Measurements from ENCODE around the gene TRNT1.

TRNT1 gene

GRCh38 chr3:3126477-3127431 is at the start of gene TRNT1:
TSS of gene TRNT1 (plus strand) at chr3:3126940. CDS start at chr3:3129041, 2,101 bp downstream.
- peak; percentile 49 for DNase-seq

- no peak for DNase-seq
These were observed 46.4 kb upstream of the TRNT1 start for GRCh38 chr3:3080309-3080708.

- DNase-seq = no peak
These were observed 45.1 kb upstream of the TRNT1 start for GRCh38 chr3:3081381-3082233.

GRCh38 chr3:3082234-3082924 is 44.4 kb upstream of the TRNT1 start:
- no peak for DNase-seq

GRCh38 chr3:3084890-3085289 is 41.9 kb upstream of the TRNT1 start:
- no peak for DNase-seq

- no peak for DNase-seq
These were observed 41.0 kb upstream of the TRNT1 start for GRCh38 chr3:3085782-3086181.

GRCh38 chr3:3086239-3086638 is 40.5 kb upstream of the TRNT1 start:
- no peak for DNase-seq

GRCh38 chr3:3087279-3087678 is 39.5 kb upstream of the TRNT1 start:
- no peak for DNase-seq

- DNase-seq = no peak
These were observed 38.8 kb upstream of the TRNT1 start for GRCh38 chr3:3087716-3088465.

- DNase-seq = no peak
These were observed 37.7 kb upstream of the TRNT1 start for GRCh38 chr3:3089017-3089416.

GRCh38 chr3:3097958-3098357 is 28.8 kb upstream of the TRNT1 start:
- DNase-seq = no peak

- DNase-seq = no peak
These were observed 24.9 kb upstream of the TRNT1 start for GRCh38 chr3:3101660-3102458.

GRCh38 chr3:3102751-3103150 is 24.0 kb upstream of the TRNT1 start:
- no peak for DNase-seq

- DNase-seq = no peak
These were observed 21.5 kb upstream of the TRNT1 start for GRCh38 chr3:3105246-3105645.

- DNase-seq = no peak
These were observed 20.9 kb upstream of the TRNT1 start for GRCh38 chr3:3105815-3106214.

GRCh38 chr3:3107181-3107580 is 19.6 kb upstream of the TRNT1 start:
- DNase-seq = no peak

- no peak for DNase-seq
These were observed 18.9 kb upstream of the TRNT1 start for GRCh38 chr3:3107858-3108257.

GRCh38 chr3:3109407-3110298 is 17.1 kb upstream of the TRNT1 start:
- DNase-seq = no peak

- DNase-seq = peak; percentile 3
These were observed 16.5 kb upstream of the TRNT1 start, which contains the start of gene IL5RA for GRCh38 chr3:3110299-3110630. TSS of gene IL5RA (minus strand) at chr3:3110374. CDS start at chr3:3104984, 5,390 bp downstream.

- DNase-seq = no peak
These were observed 15.9 kb upstream of the TRNT1 start for GRCh38 chr3:3110749-3111361.

All from DMS79 (cell line).